Right lobe of liver (tissue), 6 donors: ENCODE measurements around the gene SH3PXD2A. TPM values are rescaled to one million over a fixed set of nuclear protein-coding genes. Genes with fewer than 3 reads are reported as not detected.
A peak's percentile ranks its signal among the peaks of the same experiment; 100 is the strongest.
"Not testable (repeated sequence)": the region's sequence is repeated elsewhere in the genome, so short reads cannot be mapped to it uniquely, and the experiment has no call there.

Source experiments
- ATAC-seq, 4 donors: fragments of 200-7000 bp; cut with Tn5 transposase; one replicate each; pipeline ENCODE4 v1.9.1; 2020; ENCODE audit warnings: mild to moderate bottlenecking in 4 of 4, moderate library complexity in 4 of 4
- DNase-seq, 3 donors: peaks; one replicate each; pipeline ENCODE4 v3.0.0-alpha.2; 2020
- H3K27ac ChIP-seq, 3 donors: fragments of 200-600 bp; one replicate each; pipeline ENCODE4 v1.8.0; 2022
- H3K27me3 ChIP-seq, 2 donors: fragments of 200-600 bp; one replicate each; pipeline ENCODE4 v1.8.0; 2022
- H3K36me3 ChIP-seq, 4 donors: fragments of 200-600 bp; sonication (generic) in 1 of 4; one replicate each; pipeline versions ENCODE4 v1.5.1 to v1.8.0; 2017 to 2022; ENCODE audit warnings: control low read depth in 1 of 4
- H3K4me1 ChIP-seq, 4 donors: fragments of 200-600 bp; sonication (generic) in 1 of 4; one replicate each; pipeline versions ENCODE4 v1.5.1 to v1.8.0; 2017 to 2022; ENCODE audit warnings: control low read depth in 1 of 4
- H3K4me3 ChIP-seq, 3 donors: fragments of 200-600 bp; one replicate each; pipeline ENCODE4 v1.8.0; 2022
- H3K9me3 ChIP-seq, 4 donors: fragments of 200-600 bp; sonication (generic) in 1 of 4; one replicate each; pipeline versions ENCODE4 v1.5.1 to v1.8.0; 2017 to 2022; ENCODE audit warnings: control low read depth in 1 of 4
- POLR2A ChIP-seq: fragments of 450-650 bp; IDR thresholded peaks from one replicate; pipeline ENCODE4 v1.6.1; 2017; ENCODE audit warnings: antibody characterized with exemption, mild to moderate bottlenecking
- WGBS: methylation state at CpG from one replicate; pipeline ENCODE4 v1.1.6; 2018; ENCODE audit warnings: low coverage, low lambda C conversion rate; ENCODE audit not compliant: insufficient coverage; ENCODE audit errors: missing lambda C conversion rate; 5-methylcytosine and 5-hydroxymethylcytosine counted together
- intact Hi-C, 2 donors: fragments of 100-400 bp; cut with DNase I; formaldehyde crosslinking; loops; one replicate each; pipeline versions ENCODE4 v1.11.2 to v1.14.1; 2022
- total RNA-seq, 6 experiments: library from RNA; depleted of rRNA in 2 of 6; stranded (reverse); fragments of >200 nt in 2 of 6; fragmentation: NEBNext Ultra II Directional in 3 of 6; extraction: Animal tissue kit (Norgen Biotek cat#: 25700) in 3 of 6; gene quantifications; one replicate each; pipeline versions ENCODE4 v1.1.0 to v1.2.4, GENCODE V29; 2016 to 2023
- TF ChIP-seq, protein P1 (sequence below), 4 donors: fragments of 200-600 bp in 3 of 4; fragments of 450-650 bp in 1 of 4; IDR thresholded peaks; one replicate each; pipeline versions ENCODE4 v1.5.1 to v1.8.0; 2016 to 2022; ENCODE audit warnings: antibody characterized with exemption in 4 of 4, mild to moderate bottlenecking in 2 of 4
- donor health status: DM: no; HTN: yes; CAD: no.
- donor health status: DM: no; HTN: no; CAD: no.
- donor health status: DM: no; HTN: no; CAD: no.
- donor health status: DM: no; HTN: yes; CAD: no.
- donor health status: DM: no; HTN: yes; CAD: no.

SH3PXD2A gene
- total RNA-seq, 6 experiments from 2014 or later, result 3.0 to 38.3 (median 10.0) TPM

- no peaks in the 10 kb centered on the region for H3K27me3 ChIP-seq
- TF ChIP-seq POLR2A, result no peak
- TF ChIP-seq, protein P1, sequence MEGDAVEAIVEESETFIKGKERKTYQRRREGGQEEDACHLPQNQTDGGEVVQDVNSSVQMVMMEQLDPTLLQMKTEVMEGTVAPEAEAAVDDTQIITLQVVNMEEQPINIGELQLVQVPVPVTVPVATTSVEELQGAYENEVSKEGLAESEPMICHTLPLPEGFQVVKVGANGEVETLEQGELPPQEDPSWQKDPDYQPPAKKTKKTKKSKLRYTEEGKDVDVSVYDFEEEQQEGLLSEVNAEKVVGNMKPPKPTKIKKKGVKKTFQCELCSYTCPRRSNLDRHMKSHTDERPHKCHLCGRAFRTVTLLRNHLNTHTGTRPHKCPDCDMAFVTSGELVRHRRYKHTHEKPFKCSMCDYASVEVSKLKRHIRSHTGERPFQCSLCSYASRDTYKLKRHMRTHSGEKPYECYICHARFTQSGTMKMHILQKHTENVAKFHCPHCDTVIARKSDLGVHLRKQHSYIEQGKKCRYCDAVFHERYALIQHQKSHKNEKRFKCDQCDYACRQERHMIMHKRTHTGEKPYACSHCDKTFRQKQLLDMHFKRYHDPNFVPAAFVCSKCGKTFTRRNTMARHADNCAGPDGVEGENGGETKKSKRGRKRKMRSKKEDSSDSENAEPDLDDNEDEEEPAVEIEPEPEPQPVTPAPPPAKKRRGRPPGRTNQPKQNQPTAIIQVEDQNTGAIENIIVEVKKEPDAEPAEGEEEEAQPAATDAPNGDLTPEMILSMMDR (IDR thresholded peaks at IDR 0.05), result no peak
- H3K27ac ChIP-seq, result no peak overlapping the region
- H3K36me3 ChIP-seq, result no peaks in the 10 kb centered on the region
- intact Hi-C loops, result no loop called here
- DNase-seq (peak in 1 of 3 donors; percentile 37), ATAC-seq (peak; percentile 40 to 63 (median 46))
- H3K4me1 ChIP-seq, result peaks cover 0 to 9% (median 2%) of the 10 kb centered on the region in 4 donors
- H3K9me3 ChIP-seq, result no peaks in the 10 kb centered on the region
- WGBS, result 80% methylated on average over 4 of the region's 7 CpGs
- no peak overlapping the region for H3K4me3 ChIP-seq
Observed at GRCh38 chr10:103763374-103764202, 91.8 kb downstream of the SH3PXD2A start.

- TF ChIP-seq POLR2A, result no peak
- TF ChIP-seq, protein P1 (IDR thresholded peaks at IDR 0.05), result no peak
- no peak overlapping the region for H3K4me3 ChIP-seq
- ATAC-seq (no peak), DNase-seq (peak in 1 of 3 donors; percentile 6)
- intact Hi-C loops, result no loop called here
- H3K27me3 ChIP-seq, result no peaks in the 10 kb centered on the region
- WGBS, result no CpG with 5 or more reads among the region's 2 CpGs
- H3K4me1 ChIP-seq, result peaks cover 0 to 9% (median 2%) of the 10 kb centered on the region in 4 donors
- H3K36me3 ChIP-seq, result no peaks in the 10 kb centered on the region
- no peaks in the 10 kb centered on the region for H3K9me3 ChIP-seq
- no peak overlapping the region for H3K27ac ChIP-seq
Observed at GRCh38 chr10:103762916-103763315, 92.5 kb downstream of the SH3PXD2A start.

- Histone ChIP-seq H3K4me3 (no peak overlapping the region), H3K4me1 (peaks cover 0 to 9% (median 2%) of the 10 kb centered on the region in 4 donors), H3K27me3 (no peaks in the 10 kb centered on the region), H3K36me3 (no peaks in the 10 kb centered on the region), H3K27ac (no peak overlapping the region), H3K9me3 (no peaks in the 10 kb centered on the region)
- no peak for TF ChIP-seq POLR2A
- TF ChIP-seq, protein P1 (IDR thresholded peaks at IDR 0.05), result no peak
- DNase-seq (peak in 1 of 3 donors; percentile 14), ATAC-seq (no peak)
- no CpG with 5 or more reads among the region's 4 CpGs for WGBS
- intact Hi-C loops, result no loop called here
Observed at GRCh38 chr10:103762162-103762561, 93.2 kb downstream of the SH3PXD2A start.

DNA sequence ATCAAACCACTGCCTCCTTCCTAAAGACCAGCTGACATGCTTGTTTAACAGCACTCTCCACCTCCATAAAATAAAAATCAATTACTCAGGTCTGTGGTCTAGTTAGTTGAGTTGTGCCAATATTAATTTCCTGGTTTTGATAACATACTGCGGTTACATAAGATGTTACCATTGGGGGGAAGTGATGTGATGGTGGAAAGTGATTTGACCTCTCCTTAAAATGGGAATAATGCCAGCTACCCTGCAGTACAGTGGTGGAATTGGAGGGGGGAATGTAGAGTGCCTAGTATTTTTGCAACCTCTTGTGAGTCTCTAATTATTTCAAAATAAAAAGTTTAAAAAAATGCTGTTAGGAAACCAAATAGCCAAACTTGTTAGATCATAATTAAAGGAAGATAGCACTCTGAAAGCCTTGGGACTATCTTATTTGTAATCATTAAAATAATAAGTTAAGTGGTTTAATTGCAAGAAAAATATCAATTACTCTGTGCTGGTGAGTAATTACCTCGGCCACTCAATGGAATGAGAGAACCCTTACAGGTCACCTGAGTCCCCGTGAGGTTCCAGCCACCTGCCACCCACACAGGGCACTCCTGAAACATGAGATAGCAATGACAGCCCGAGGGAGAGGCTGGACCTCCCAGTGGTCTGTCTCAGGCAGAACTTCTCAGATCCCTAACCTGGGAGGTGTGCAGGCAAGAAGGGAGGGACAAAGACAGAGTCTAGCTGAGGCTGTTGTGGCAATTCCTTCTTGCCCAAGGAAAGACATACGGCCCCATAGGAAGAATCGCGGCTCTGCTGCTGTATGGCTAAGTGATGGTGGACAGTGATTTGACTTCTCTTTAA, 94.1 kb downstream of the SH3PXD2A start:
- Histone ChIP-seq H3K27me3 (no peaks in the 10 kb centered on the region), H3K36me3 (no peaks in the 10 kb centered on the region), H3K9me3 (no peaks in the 10 kb centered on the region), H3K4me3 (no peak overlapping the region), H3K27ac (no peak overlapping the region), H3K4me1 (peaks cover 0 to 9% (median 2%) of the 10 kb centered on the region in 4 donors)
- DNase-seq, result peak in 1 of 3 donors; percentile 13
- TF ChIP-seq, protein P1 (IDR thresholded peaks at IDR 0.05), result peak in 1 of 4 donors; percentile 24
- no peak for TF ChIP-seq POLR2A
- ATAC-seq, result peak in 2 of 4 donors; percentile 12 to 15
- whole genome bisulfite sequencing, result 0% methylated on average over 1 of the region's 7 CpGs
- intact Hi-C loops, result no loop called here

GRCh38 chr10:103760233-103760632, 95.1 kb downstream of the SH3PXD2A start:
- intact Hi-C loops, H3K27me3 ChIP-seq, H3K4me3 ChIP-seq, H3K9me3 ChIP-seq, H3K4me1 ChIP-seq, H3K36me3 ChIP-seq, ATAC-seq: not testable (repeated sequence)
- peak in 1 of 3 donors; percentile 5 for DNase-seq
- H3K27ac ChIP-seq, result peak overlapping the region in 1 of 3 donors; percentile 9
- 100% methylated on average over 2 of the region's 3 CpGs for WGBS
